ENCODE results near the gene SCN11A. TPM values are rescaled to one million over a fixed set of nuclear protein-coding genes. Genes with fewer than 3 reads are reported as not detected.
A peak's percentile ranks its signal among the peaks of the same experiment; 100 is the strongest.

The SCN11A gene
- total RNA-seq, 4 donors from 2014 or later, result 0.21 to 0.98 (median 0.59) TPM

DNA sequence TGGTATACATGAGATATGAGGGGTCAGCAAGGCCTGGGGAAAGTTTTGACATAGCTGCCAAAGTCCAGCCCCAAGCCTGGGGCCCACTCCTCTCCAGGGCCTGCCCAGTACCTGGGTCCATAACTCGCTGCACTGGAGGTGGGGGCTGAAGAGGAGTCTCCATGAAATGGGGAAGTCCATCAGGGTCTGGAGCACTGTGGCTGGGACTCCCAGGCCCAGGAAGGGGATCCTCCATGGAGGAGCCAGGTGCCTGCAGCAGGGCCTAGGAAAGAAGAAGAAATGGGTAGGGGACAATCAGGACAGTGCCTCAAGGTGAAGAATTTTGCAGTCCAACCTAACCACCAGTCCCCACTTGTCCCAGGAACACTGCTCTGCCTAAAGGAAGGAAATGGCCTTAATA is 47.5 kb upstream of the SCN11A start:
- DNase-seq (ENCODE audit: low spot score in 2 of 2), result no peak
- Histone ChIP-seq H3K4me1 (peaks cover 0 to 49% (median 10%) of the 10 kb centered on the region in 4 donors), H3K4me3 (no peak overlapping the region), H3K27me3 (no peaks in the 10 kb centered on the region), H3K36me3 (peaks cover 0 to 78% (median 0%) of the 10 kb centered on the region in 3 donors), H3K27ac (no peak overlapping the region), H3K9me3 (no peaks in the 10 kb centered on the region)
- 80 to 88% methylated on average over 1 of the region's 1 CpG for WGBS, 2 donors
- TF ChIP-seq, protein P1, sequence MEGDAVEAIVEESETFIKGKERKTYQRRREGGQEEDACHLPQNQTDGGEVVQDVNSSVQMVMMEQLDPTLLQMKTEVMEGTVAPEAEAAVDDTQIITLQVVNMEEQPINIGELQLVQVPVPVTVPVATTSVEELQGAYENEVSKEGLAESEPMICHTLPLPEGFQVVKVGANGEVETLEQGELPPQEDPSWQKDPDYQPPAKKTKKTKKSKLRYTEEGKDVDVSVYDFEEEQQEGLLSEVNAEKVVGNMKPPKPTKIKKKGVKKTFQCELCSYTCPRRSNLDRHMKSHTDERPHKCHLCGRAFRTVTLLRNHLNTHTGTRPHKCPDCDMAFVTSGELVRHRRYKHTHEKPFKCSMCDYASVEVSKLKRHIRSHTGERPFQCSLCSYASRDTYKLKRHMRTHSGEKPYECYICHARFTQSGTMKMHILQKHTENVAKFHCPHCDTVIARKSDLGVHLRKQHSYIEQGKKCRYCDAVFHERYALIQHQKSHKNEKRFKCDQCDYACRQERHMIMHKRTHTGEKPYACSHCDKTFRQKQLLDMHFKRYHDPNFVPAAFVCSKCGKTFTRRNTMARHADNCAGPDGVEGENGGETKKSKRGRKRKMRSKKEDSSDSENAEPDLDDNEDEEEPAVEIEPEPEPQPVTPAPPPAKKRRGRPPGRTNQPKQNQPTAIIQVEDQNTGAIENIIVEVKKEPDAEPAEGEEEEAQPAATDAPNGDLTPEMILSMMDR (IDR thresholded peaks at IDR 0.05), result no peak
- no peak for TF ChIP-seq POLR2A (IDR thresholded peaks at IDR 0.05)
- no peak for TF ChIP-seq EP300 (IDR thresholded peaks at IDR 0.05)

DNA sequence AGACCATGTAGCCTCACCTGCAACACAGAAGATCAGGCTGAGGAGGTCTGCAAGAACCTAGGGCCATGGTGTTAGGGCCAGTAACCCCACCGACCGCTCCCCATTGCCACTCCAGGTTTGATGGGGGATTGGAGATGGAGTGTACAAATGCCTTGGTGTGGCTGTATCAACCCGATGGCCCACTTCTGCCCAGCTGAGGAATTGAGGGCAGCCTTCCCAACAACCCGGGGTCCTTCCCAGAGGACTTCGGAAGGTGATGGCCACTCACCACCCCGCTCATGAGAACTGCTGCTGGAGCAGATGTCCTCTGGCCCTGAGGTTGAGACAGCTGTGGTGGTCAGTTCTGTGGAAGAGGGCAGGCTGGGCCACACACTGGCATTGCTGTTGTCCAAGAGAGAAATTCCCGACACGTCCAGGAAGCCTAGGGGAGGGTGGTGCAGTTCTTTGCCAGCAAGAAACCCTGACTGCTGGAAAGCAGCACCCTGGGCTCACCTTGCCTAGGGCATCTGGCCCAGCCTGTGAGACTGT is 46.8 kb upstream of the SCN11A start:
- no peak for DNase-seq (ENCODE audit: low spot score in 2 of 2)
- Histone ChIP-seq H3K4me3 (no peak overlapping the region), H3K9me3 (no peaks in the 10 kb centered on the region), H3K36me3 (peaks cover 0 to 86% (median 0%) of the 10 kb centered on the region in 3 donors), H3K27ac (no peak overlapping the region), H3K27me3 (no peaks in the 10 kb centered on the region), H3K4me1 (peaks cover 0 to 42% (median 5%) of the 10 kb centered on the region in 4 donors)
- TF ChIP-seq EP300 (IDR thresholded peaks at IDR 0.05) (no peak), POLR2A (IDR thresholded peaks at IDR 0.05) (no peak)
- TF ChIP-seq, protein P1 (IDR thresholded peaks at IDR 0.05), result no peak
- 82 to 91% methylated on average over 6 to 8 of the region's 8 CpGs for WGBS, 2 donors

- Histone ChIP-seq H3K27ac (peak overlapping the region in 2 of 4 donors; percentile 32 to 62), H3K36me3 (peaks cover 0 to 92% (median 0%) of the 10 kb centered on the region in 3 donors)
- WGBS, 2 donors, result 65 to 76% methylated on average over 7 to 8 of the region's 8 CpGs
Observed at GRCh38 chr3:39097716-39098472, 46.1 kb upstream of the SCN11A start.

DNA sequence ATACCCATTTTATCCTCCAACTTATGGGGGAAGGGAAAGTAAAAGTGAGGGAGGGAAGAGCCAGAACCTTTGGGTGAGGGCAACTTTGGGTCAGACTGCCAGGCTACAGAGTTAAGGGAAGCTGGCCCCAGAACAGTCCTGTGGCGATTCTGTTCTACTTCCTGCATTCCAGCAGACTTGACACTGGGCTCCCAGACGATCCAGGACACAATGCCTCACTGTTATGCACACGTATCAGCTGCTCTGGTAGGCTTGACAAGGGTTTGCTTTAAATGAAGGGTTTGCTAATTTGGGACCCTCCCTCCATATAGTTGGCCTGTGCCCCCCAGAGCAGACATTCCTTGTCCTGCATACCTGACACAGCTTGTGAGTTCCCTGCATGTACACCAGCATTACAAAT is 45.0 kb upstream of the SCN11A start:
- WGBS, 2 donors, result 6 to 16% methylated on average over 3 of the region's 3 CpGs
- Histone ChIP-seq H3K36me3 (peaks cover 0 to 97% (median 0%) of the 10 kb centered on the region in 3 donors), H3K4me3 (no peak overlapping the region), H3K4me1 (peaks cover 0 to 27% (median 2%) of the 10 kb centered on the region in 4 donors), H3K9me3 (no peaks in the 10 kb centered on the region), H3K27ac (peak overlapping the region in 2 of 4 donors; percentile 32 to 62), H3K27me3 (no peaks in the 10 kb centered on the region)
- DNase-seq (ENCODE audit: low spot score in 2 of 2), result no peak
- TF ChIP-seq, protein P1 (IDR thresholded peaks at IDR 0.05), result no peak
- TF ChIP-seq POLR2A (IDR thresholded peaks at IDR 0.05) (no peak), EP300 (IDR thresholded peaks at IDR 0.05) (no peak)

More at GRCh38 chr3:39097716-39098472, 46.1 kb upstream of the SCN11A start:
- H3K27me3 ChIP-seq, result no peaks in the 10 kb centered on the region
- DNase-seq (ENCODE audit: low spot score in 2 of 2), result no peak
- H3K4me3 ChIP-seq, result no peak overlapping the region
- H3K9me3 ChIP-seq, result no peaks in the 10 kb centered on the region
- H3K4me1 ChIP-seq, result peaks cover 0 to 36% (median 2%) of the 10 kb centered on the region in 4 donors
- TF ChIP-seq EP300 (IDR thresholded peaks at IDR 0.05) (no peak), POLR2A (IDR thresholded peaks at IDR 0.05) (no peak)
- TF ChIP-seq, protein P1 (IDR thresholded peaks at IDR 0.05), result no peak

DNA sequence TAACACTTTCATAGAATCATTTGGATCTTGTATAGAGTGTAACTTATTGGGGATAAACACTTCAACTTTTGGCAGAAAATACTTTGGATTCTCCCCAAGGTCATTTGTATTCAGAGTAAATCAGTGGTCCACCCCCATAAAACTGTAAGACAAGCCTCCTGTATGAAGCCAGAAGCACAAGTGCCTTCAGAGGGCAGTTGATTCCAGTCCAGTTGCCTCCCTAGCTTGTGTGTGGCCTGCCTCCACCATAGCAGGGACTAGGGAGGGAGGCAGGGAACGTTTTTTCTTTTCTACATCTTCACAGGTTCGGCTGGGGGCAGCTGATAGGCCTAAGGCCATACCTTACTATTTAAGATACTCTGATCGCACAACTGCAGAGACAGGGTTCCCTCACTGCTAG is 44.0 kb upstream of the SCN11A start:
- DNase-seq (ENCODE audit: low spot score in 2 of 2), result no peak
- no peaks in the 10 kb centered on the region for H3K9me3 ChIP-seq
- peaks cover 0 to 98% (median 0%) of the 10 kb centered on the region in 3 donors for H3K36me3 ChIP-seq
- TF ChIP-seq EP300 (IDR thresholded peaks at IDR 0.05) (no peak), POLR2A (IDR thresholded peaks at IDR 0.05) (no peak)
- TF ChIP-seq, protein P1 (IDR thresholded peaks at IDR 0.05), result no peak
- WGBS, 2 donors, result 44 to 47% methylated on average over 3 of the region's 3 CpGs
- H3K27ac ChIP-seq, result peak overlapping the region in 2 of 4 donors; percentile 32 to 62
- no peaks in the 10 kb centered on the region for H3K27me3 ChIP-seq
- H3K4me3 ChIP-seq, result no peak overlapping the region
- H3K4me1 ChIP-seq, result peaks cover 0 to 17% (median 0%) of the 10 kb centered on the region in 4 donors

Measured in tibial nerve (tissue), 4 donors.